Stimulated activated CD4-positive, alpha-beta T cell treated with anti-CD3 and anti-CD28 coated beads, Interleukin-12 subunit alpha, Interleukin-12 subunit beta, amount 100 ng/mL, for 24 hours (primary cell): ENCODE data around the gene SLC23A2.
"Not testable (repeated sequence)": the region's sequence is repeated elsewhere in the genome, so short reads cannot be mapped to it uniquely, and the experiment has no call there.

Source experiments
- DNase-seq, 2 experiments: peaks; one replicate each; pipeline ENCODE4 v3.0.0-alpha.2; 2020; ENCODE audit warnings: low read depth in 2 of 2

Gene SLC23A2

DNA sequence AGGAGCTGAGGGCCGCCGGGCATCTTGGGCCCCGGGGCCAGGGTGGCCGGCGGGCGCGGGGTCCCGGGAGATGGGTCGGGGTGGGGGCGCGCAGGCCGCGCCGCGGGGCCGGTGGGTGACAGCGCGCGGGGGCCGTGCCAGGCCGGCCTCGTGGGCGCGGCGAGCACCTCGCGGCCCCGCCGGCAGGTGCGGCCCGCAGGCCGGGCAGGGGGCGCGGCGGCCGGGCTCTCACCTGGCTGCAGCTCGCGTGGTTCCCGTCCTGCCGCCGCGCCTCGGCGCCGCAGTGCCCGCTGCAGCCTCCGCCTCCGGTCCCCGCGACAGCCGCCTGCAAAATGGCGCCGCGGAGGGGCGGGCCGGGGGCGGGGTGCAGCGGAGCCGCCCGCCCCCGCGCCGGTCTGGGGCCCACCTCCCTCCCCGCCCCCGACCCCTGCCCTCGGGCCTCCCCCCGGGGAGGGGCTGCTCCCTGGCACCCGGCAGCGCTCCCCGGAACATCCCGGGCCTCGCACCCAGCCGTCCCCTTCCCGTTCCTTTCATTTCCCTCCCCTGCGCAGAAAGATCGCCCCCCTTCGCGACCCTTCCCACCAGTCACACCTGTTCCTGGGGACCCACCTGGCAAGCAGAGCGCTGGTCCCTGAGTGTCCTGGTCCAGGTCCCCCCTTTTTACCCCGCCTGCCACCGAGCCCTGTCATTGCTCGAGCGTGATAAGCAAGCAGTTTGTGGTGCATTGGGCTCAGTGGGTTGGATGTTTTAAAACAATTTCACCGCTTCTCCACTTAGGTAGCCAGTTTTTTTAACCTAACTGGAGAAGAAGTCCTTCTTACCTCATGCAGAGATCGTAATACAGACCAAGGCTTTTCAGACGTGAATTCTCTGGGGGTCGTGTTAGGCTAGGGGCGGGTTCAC, at the start of gene SLC23A2:
Gene SLC23A2, minus strand, starts transcription at position 337 of the 903 bp plus-strand sequence. CDS start 68,948 bp downstream, outside the sequence.
- DNase-seq, result peak; percentile 17 to 32

DNA sequence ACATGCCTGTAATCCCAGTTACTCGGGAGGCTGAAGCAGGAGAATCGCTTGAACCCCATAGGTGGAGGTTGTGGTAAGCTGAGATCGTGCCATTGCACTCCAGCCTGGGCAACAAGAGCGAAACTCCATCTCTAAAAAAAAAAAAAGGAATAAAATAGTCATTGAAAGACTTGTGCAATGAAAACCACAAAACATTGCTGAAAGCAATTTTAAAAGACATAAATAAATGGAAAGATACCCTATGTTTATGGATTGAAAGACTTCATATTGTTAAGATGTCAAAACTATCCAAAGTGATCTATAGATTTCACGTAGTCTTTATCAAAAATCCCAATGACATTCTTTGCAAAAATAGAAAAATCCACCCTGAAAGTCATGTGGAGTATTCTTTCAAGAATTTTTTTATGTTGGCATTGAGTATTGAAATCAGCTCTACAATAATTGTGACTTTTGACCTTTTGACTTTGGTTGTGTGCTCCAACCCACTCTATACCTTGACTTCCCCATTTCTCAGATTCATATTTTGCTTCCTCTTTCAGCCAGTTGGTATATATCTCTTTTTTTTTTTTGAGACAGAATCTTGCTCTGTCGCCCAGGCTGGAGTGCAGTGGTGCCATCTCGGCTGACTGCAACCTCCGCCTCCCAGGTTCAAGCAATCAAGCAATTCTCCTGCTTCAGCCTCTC, 45.5 kb upstream of the SLC23A2 start:
- no peak for DNase-seq

DNA sequence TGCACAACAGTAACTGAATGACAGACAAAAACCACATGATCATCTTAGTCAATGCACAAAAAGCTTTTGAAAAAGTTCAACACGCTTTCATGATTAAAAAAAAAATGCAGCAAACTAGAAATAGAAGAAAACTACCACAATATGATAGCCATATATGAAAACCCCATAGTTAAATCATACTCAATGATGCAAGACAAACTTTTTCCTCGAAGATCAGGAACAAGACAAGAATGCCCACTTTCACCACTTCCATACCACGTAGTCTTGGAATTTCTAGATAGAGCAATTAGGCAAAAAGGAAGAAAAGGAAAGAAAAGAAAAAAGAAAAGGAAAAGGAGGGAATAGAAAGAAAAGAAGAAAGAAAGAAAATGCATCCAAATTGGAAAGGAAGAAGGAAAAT, 44.6 kb upstream of the SLC23A2 start:
- DNase-seq, result no peak

GRCh38 chr20:5044075-5044620, 42.8 kb upstream of the SLC23A2 start:
- no peak for DNase-seq

- DNase-seq, result no peak
Observed at GRCh38 chr20:5041433-5041832, 40.1 kb upstream of the SLC23A2 start.

DNA sequence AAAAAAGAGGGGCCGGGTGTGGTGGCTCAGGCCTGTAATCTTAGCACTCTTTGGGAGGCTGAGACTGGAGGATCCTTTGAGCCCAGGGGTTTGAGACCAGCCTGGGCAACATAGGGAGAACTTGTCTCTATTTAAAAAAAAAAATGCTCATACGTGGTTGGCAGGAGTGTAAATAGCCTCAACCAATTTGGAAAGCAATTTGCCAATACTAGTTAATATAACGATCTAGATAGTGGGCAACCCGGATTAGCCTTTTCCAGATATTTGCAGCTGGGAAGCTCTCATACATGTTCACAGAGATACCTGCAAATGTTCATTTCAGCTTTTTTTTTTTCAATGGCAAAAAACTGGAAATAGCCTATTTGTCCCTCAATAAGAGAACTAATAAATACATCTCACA, 39.0 kb upstream of the SLC23A2 start:
- DNase-seq, result no peak

GRCh38 chr20:5039889-5040288, 38.6 kb upstream of the SLC23A2 start:
- DNase-seq, result no peak

DNA sequence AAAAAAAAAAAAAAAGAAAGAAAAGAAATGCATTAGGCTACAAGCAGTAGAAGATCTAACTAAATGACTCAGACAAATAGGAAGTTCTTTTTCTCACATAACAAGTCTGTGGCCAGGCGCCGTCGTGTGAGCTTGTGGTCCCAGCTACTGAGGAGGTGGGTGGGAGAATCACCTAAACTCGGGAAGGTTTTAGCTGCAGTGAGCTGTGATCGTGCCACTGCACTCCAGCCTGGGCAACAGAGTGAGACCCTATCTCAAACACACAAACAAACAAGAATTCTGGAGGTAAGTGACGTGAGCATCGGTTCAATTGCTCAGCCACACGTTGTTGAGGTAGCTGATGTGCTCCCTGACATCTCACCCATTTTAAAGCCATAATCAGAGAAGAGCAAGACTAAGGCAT, 37.9 kb upstream of the SLC23A2 start:
- DNase-seq, result no peak

DNA sequence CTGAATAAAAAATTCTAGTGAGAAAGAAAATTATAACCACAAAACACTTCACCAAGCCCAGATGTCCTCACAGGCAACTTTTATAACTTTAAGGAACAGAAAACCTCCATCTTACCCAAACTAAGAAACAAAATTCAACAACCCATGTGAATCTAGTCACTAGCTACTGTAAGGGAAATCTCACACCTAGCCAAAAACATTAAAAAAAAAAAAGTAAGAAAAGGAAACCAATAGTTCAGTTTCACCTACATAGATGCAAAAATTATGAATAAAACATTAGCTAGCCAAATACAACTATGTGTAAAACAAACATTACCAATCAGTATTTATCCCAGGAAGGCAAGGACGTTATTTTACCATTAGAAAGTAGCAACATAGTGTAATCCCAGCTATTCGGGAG, 35.5 kb upstream of the SLC23A2 start:
- DNase-seq, result no peak

- not testable (repeated sequence) for DNase-seq
Observed at GRCh38 chr20:5035518-5035917, 34.2 kb upstream of the SLC23A2 start.

DNA sequence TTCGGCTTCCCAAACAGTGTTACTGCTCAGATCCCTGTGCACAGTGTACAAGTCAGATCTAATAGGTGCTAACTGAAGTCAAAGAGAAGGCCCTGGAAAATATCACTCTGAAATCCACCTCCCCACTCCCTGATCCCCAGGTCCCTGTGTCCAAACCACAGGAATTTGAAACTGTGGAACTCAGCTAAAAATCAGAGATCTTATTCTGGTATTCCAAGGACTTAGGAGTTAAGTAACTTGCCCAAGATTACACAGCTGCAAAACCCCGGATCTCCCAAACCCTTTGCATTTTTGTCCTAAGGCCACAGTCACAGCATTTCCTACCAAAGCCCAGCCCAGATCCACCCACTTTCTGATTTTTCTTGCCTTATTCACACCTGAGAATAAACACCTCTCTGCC, 32.3 kb upstream of the SLC23A2 start:
- DNase-seq, result no peak

- not testable (repeated sequence) for DNase-seq
Observed at GRCh38 chr20:5031701-5032100, 30.4 kb upstream of the SLC23A2 start.

- DNase-seq, result no peak
Observed at GRCh38 chr20:5031206-5031557, 29.9 kb upstream of the SLC23A2 start.

- DNase-seq, result no peak
Observed at GRCh38 chr20:5030348-5031205, 29.3 kb upstream of the SLC23A2 start.

DNA sequence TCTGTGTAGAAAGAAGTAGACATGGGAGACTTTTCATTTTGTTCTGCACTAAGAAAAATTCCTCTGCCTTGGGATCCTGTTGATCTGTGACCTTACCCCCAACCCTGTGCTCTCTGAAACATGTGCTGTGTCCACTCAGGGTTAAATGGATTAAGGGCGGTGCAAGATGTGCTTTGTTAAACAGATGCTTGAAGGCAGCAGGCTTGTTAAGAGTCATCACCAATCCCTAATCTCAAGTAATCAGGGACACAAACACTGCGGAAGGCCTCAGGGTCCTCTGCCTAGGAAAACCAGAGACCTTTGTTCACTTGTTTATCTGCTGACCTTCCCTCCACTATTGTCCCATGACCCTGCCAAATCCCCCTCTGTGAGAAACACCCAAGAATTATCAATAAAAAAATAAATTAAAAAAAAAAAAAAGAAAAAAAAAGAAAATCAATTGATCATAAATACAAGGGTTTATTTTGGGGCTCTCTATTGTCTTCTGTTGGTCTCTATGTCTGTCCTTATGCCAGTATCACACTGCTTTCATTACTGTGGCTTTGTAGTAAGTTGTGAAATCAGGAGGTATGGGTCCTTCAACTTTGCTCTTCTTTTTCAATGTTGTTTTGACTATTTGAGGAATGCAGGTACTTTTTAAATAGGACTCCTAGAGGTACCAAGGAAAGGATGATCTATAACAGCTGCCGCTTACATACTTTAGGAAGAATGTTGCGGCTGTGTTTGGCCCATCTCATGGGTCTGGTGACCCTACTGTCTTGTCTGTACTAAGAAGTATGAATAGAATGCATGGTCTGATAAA, 27.1 kb upstream of the SLC23A2 start:
- not testable (repeated sequence) for DNase-seq

- DNase-seq, result no peak
Observed at GRCh38 chr20:5024982-5025381, 23.7 kb upstream of the SLC23A2 start.

GRCh38 chr20:5024103-5024502, 22.8 kb upstream of the SLC23A2 start:
- DNase-seq, result no peak

DNA sequence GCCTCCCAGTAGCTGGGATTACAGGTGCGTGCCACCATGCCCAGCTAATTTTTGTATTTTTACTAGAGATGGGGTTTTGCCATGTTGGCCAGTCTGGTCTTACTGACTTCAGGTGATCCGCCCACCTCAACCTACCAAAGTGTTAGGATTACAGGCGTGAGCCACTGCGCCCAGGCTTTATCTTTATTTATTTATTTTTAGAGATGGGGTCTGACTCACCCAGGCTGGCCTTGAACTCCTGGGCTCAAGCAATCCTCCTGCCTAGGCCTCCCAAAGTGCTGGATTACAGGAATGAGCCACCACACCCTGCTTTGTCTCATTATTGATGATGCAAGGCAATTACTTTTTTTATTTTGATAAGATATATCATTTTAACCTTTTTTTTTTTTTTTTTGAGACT, 21.9 kb upstream of the SLC23A2 start:
- DNase-seq, result not testable (repeated sequence)

- no peak for DNase-seq
Observed at GRCh38 chr20:5020760-5021159, 19.4 kb upstream of the SLC23A2 start.

- DNase-seq, result no peak
Observed at GRCh38 chr20:5013682-5014447, 12.6 kb upstream of the SLC23A2 start.
